Measurements from ENCODE around the gene ALOX5. TPM values are rescaled to one million over a fixed set of nuclear protein-coding genes. Genes with fewer than 3 reads are reported as not detected.
"Not testable (repeated sequence)": the region's sequence is repeated elsewhere in the genome, so short reads cannot be mapped to it uniquely, and the experiment has no call there.

The ALOX5 gene
- total and polyA plus RNA-seq, 7 experiments from 2014 or later = 1.0 to 143 (median 4.1) TPM

DNA sequence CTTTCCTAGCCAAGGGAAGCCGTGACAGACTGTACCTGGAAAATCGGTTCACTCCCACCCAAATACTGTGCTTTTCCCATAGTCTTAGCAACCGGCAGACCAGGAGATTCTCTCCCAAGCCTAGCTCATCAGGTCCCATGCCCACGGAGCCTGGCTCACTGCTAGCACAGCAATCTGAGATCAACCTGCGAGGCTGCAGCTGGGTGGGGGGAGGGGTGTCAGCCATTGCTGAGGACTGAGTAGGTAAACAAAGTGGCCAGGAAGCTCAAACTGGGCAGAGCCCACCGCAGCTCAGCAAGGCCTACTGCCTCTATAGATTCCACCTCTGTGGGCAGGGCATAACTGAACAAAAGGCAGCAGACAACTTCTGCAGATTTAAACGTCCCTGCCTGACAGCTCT lies 15.1 kb upstream of the ALOX5 start:
- DNase-seq; ATAC-seq; H3K9me3 ChIP-seq (ENCODE audit: control insufficient read depth in 2 of 3, low read length in 3 of 3); H3K4me3 ChIP-seq (ENCODE audit: low read length); H3K27me3 ChIP-seq (ENCODE audit: control insufficient read depth in 2 of 2, insufficient read depth in 2 of 2, low read length in 2 of 2); CTCF ChIA-PET; H3K4me1 ChIP-seq (ENCODE audit: control insufficient read depth in 2 of 2, insufficient read depth in 2 of 2, low read length in 2 of 2); H3K27ac Mint-ChIP-seq; H3K27ac ChIP-seq (ENCODE audit: low read depth, low read length); H3K9me3 Mint-ChIP-seq; H3K36me3 ChIP-seq (ENCODE audit: control insufficient read depth in 2 of 3, insufficient read depth in 3 of 3, low read length in 3 of 3); H3K4me3 Mint-ChIP-seq: not testable (repeated sequence)
- POLR2A ChIA-PET = interaction anchor here (0.7 kb wide), 1 partner anchor 60 kb away, joined by 3 read pairs; no protein-coding TSS in a partner anchor
- peaks cover 0 to 23% (median 0%) of the 10 kb centered on the region in 5 donors for H3K36me3 Mint-ChIP-seq
- peaks cover 0 to 23% (median 14%) of the 10 kb centered on the region in 7 donors for H3K4me1 Mint-ChIP-seq
- intact Hi-C loops (cut with micrococcal nuclease) = loop anchor here in 1 of 2 donors (10.0 kb wide), 1 partner anchor 64 kb away; no protein-coding TSS in a partner anchor
- H3K27me3 Mint-ChIP-seq = peaks cover 8 to 52% (median 31%) of the 10 kb centered on the region in 5 donors

DNA sequence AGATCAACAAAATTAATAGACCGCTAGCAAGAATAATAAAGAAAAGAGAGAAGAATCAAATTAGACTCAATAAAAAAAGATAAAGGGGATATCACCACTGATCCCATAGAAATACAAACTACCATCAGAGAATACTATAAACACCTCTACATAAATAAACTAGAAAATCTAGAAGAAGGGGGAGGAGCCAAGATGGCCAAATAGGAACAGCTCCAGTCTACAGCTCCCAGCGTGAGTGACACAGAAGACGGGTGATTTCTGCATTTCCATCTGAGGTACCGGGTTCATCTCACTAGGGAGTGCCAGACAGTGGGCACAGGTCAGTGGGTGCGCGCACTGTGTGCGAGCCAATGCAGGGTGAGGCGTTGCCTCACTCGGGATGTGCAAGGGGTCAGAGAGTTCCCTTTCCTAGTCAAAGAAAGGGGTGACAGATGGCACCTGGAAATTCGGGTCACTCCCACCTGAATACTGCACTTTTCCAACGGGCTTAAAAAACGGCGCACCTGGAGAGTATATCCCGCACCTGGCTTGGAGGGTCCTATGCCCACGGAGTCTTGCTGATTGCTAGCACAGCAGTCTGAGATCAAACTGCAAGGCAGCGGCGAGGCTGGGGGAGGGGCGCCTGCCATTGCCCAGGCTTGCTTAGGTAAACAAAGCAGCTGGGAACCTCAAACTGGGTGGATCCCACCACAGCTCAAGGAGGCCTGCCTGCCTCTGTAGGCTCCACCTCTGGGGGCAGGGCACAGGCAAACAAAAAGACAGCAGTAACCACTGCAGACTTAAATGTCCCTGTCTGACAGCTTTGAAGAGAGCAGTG lies 11.8 kb upstream of the ALOX5 start:
- Mint-ChIP-seq H3K4me3 (peak overlapping the region in 3 of 10 donors; percentile 10 to 29 (median 16)), H3K4me1 (peaks cover 0 to 15% (median 7%) of the 10 kb centered on the region in 7 donors), H3K36me3 (peaks cover 0 to 30% (median 0%) of the 10 kb centered on the region in 5 donors), H3K27me3 (peaks cover 14 to 57% (median 34%) of the 10 kb centered on the region in 5 donors), H3K9me3 (peaks cover 0 to 18% (median 3%) of the 10 kb centered on the region in 11 donors), H3K27ac (peak overlapping the region in 1 of 9 donors; percentile 58)
- H3K36me3 ChIP-seq (ENCODE audit: control insufficient read depth in 2 of 3, insufficient read depth in 3 of 3, low read length in 3 of 3); ATAC-seq; H3K9me3 ChIP-seq (ENCODE audit: control insufficient read depth in 2 of 3, low read length in 3 of 3); CTCF ChIA-PET; intact Hi-C loops (cut with micrococcal nuclease); POLR2A ChIA-PET; H3K27ac ChIP-seq (ENCODE audit: low read depth, low read length); H3K27me3 ChIP-seq (ENCODE audit: control insufficient read depth in 2 of 2, insufficient read depth in 2 of 2, low read length in 2 of 2); H3K4me3 ChIP-seq (ENCODE audit: low read length); H3K4me1 ChIP-seq (ENCODE audit: control insufficient read depth in 2 of 2, insufficient read depth in 2 of 2, low read length in 2 of 2): not testable (repeated sequence)
- peak in 4 of 9 donors; percentile 14 to 48 (median 30) for DNase-seq

DNA sequence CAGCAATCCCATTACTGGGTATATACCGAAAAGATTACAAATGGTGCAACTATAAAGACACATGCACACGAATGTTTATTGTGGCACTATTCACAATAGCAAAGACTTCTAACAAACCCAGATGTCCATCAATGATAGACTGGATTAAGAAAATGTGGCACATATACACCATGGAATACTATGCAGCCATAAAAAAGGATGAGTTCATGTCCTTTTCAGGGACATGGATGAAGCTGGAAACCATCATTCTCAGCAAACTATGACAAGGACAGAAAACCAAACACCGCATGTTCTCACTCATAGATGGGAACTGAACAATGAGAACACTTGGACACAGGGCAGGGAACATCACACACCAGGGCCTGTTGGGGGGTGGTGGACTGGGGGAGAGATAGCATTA lies 6.4 kb upstream of the ALOX5 start:
- ATAC-seq; H3K27me3 ChIP-seq (ENCODE audit: control insufficient read depth in 2 of 2, insufficient read depth in 2 of 2, low read length in 2 of 2); H3K9me3 ChIP-seq (ENCODE audit: control insufficient read depth in 2 of 3, low read length in 3 of 3); H3K36me3 ChIP-seq (ENCODE audit: control insufficient read depth in 2 of 3, insufficient read depth in 3 of 3, low read length in 3 of 3); H3K27ac Mint-ChIP-seq; CTCF ChIA-PET; intact Hi-C loops (cut with micrococcal nuclease); H3K4me1 ChIP-seq (ENCODE audit: control insufficient read depth in 2 of 2, insufficient read depth in 2 of 2, low read length in 2 of 2); DNase-seq; H3K4me1 Mint-ChIP-seq; H3K4me3 ChIP-seq (ENCODE audit: low read length); H3K4me3 Mint-ChIP-seq; H3K27ac ChIP-seq (ENCODE audit: low read depth, low read length); POLR2A ChIA-PET: not testable (repeated sequence)
- H3K27me3 Mint-ChIP-seq = peaks cover 35 to 82% (median 49%) of the 10 kb centered on the region in 5 donors
- H3K9me3 Mint-ChIP-seq = peaks cover 0 to 16% (median 3%) of the 10 kb centered on the region in 11 donors
- peaks cover 0 to 19% (median 0%) of the 10 kb centered on the region in 5 donors for H3K36me3 Mint-ChIP-seq

DNA sequence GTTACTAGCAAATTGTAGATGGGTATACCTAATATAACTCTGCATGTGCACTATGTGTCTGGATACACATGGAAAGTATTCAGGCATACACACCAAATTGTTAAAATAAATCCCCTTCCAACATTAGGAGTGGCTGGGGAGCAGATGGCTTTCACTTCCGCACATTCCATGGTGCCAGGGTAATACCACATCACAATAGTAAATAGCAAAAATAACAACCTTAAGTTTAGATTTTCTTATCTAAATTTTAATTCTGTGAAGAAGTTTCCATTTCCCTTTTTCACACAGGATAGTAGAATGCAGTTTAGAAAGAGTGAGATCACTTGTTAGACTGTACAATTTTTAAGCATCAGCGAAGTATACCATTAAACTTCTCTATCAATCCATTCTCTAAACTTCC lies 5.8 kb upstream of the ALOX5 start:
- Histone ChIP-seq H3K36me3 (ENCODE audit: control insufficient read depth in 2 of 3, insufficient read depth in 3 of 3, low read length in 3 of 3) (no peaks in the 10 kb centered on the region), H3K27me3 (ENCODE audit: control insufficient read depth in 2 of 2, insufficient read depth in 2 of 2, low read length in 2 of 2) (peaks cover 0 to 10% of the 10 kb centered on the region in 2 donors), H3K9me3 (ENCODE audit: control insufficient read depth in 2 of 3, low read length in 3 of 3) (no peaks in the 10 kb centered on the region), H3K4me3 (ENCODE audit: low read length) (no peak overlapping the region), H3K4me1 (ENCODE audit: control insufficient read depth in 2 of 2, insufficient read depth in 2 of 2, low read length in 2 of 2) (peaks cover 0 to 6% of the 10 kb centered on the region in 2 donors), H3K27ac (ENCODE audit: low read depth, low read length) (no peak overlapping the region)
- DNase-seq (no peak), ATAC-seq (no peak)
- intact Hi-C loops (cut with micrococcal nuclease) = no loop called here
- H3K9me3 Mint-ChIP-seq = peaks cover 0 to 16% (median 3%) of the 10 kb centered on the region in 11 donors
- ChIA-PET CTCF (no interaction called here), POLR2A (no interaction called here)
- H3K27ac Mint-ChIP-seq = no peak overlapping the region
- peaks cover 40 to 83% (median 54%) of the 10 kb centered on the region in 5 donors for H3K27me3 Mint-ChIP-seq
- H3K4me1 Mint-ChIP-seq = peaks cover 5 to 9% (median 7%) of the 10 kb centered on the region in 7 donors
- H3K36me3 Mint-ChIP-seq = peaks cover 0 to 14% (median 0%) of the 10 kb centered on the region in 5 donors
- H3K4me3 Mint-ChIP-seq = no peak overlapping the region

DNA sequence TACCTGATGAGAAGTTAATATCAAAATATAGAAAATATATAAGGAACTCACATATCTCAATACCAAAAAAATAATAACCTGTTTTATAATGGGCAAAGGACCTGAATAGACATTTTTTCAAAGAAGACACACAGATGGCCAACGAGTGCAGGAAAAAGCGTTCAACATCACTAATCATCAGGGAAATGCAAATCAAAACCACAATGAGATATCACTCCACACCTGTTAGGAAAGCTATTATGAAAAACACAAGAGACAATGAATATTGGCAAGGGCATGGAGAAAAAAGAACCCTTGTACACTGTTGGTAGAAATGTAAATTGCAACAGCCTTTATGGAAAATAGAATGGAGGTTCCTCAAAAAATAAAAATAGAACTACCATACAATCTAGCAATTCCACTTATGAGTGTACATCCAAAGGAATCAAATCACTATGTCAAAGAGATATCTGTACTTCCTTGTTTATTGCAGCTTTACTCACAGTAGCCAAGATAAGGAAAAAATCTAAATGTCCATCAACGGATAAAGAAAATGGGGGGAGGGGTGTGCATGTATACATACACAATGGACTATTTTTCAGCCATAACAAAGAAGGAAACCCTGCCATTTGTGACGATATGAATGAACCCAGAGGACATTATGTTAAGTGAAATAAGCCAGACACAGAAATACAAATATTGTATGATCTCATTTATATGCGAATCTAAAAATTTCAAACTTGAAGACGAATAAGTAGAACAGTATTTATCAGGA lies 3.6 kb upstream of the ALOX5 start:
- no peak overlapping the region for H3K4me3 Mint-ChIP-seq
- POLR2A ChIA-PET = no interaction called here
- peaks cover 0 to 10% of the 10 kb centered on the region in 2 donors for H3K27me3 ChIP-seq (ENCODE audit: control insufficient read depth in 2 of 2, insufficient read depth in 2 of 2, low read length in 2 of 2)
- H3K9me3 ChIP-seq (ENCODE audit: control insufficient read depth in 2 of 3, low read length in 3 of 3) = no peaks in the 10 kb centered on the region
- H3K27ac ChIP-seq (ENCODE audit: low read depth, low read length) = no peak overlapping the region
- intact Hi-C loops (cut with micrococcal nuclease) = loop anchor here (10.0 kb wide), 2 partner anchors 304 to 324 kb away; partner anchors contain the start of gene ZFAND4 (in 1 of the 2)
- peaks cover 0 to 6% of the 10 kb centered on the region in 2 donors for H3K4me1 ChIP-seq (ENCODE audit: control insufficient read depth in 2 of 2, insufficient read depth in 2 of 2, low read length in 2 of 2)
- CTCF ChIA-PET = no interaction called here
- peaks cover 0 to 12% (median 0%) of the 10 kb centered on the region in 5 donors for H3K36me3 Mint-ChIP-seq
- no peak overlapping the region for H3K4me3 ChIP-seq (ENCODE audit: low read length)
- H3K4me1 Mint-ChIP-seq = peaks cover 8 to 17% (median 13%) of the 10 kb centered on the region in 7 donors
- no peak for ATAC-seq
- H3K36me3 ChIP-seq (ENCODE audit: control insufficient read depth in 2 of 3, insufficient read depth in 3 of 3, low read length in 3 of 3) = no peaks in the 10 kb centered on the region
- no peak overlapping the region for H3K27ac Mint-ChIP-seq
- DNase-seq = no peak
- H3K27me3 Mint-ChIP-seq = peaks cover 40 to 82% (median 54%) of the 10 kb centered on the region in 5 donors
- peaks cover 0 to 13% (median 0%) of the 10 kb centered on the region in 11 donors for H3K9me3 Mint-ChIP-seq

DNA sequence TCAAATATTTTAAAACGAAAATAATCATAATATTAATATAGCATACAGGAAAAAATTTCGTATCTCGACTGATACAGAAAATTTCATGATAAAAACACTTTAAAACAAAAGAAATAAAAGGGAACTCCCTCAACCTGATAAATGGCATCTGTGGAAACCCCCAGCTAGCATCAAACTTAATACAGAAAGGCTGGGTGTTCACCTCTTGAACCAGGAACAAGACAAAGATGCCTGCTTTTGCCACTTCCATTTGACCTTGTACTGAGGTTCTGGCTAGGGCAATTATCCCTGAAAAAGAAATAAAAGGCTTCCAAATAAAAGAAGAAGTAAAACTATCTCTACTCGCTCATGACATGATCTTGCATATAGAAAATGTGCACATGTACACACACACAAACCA lies 2.5 kb upstream of the ALOX5 start:
- H3K27ac ChIP-seq (ENCODE audit: low read depth, low read length) = no peak overlapping the region
- peaks cover 0 to 6% of the 10 kb centered on the region in 2 donors for H3K4me1 ChIP-seq (ENCODE audit: control insufficient read depth in 2 of 2, insufficient read depth in 2 of 2, low read length in 2 of 2)
- no peaks in the 10 kb centered on the region for H3K9me3 ChIP-seq (ENCODE audit: control insufficient read depth in 2 of 3, low read length in 3 of 3)
- CTCF ChIA-PET = no interaction called here
- Mint-ChIP-seq H3K27ac (no peak overlapping the region), H3K4me3 (no peak overlapping the region), H3K4me1 (peaks cover 8 to 26% (median 20%) of the 10 kb centered on the region in 7 donors), H3K36me3 (peaks cover 0 to 15% (median 0%) of the 10 kb centered on the region in 5 donors), H3K9me3 (peaks cover 0 to 10% (median 0%) of the 10 kb centered on the region in 11 donors), H3K27me3 (peaks cover 43 to 83% (median 52%) of the 10 kb centered on the region in 5 donors)
- ATAC-seq = no peak
- DNase-seq = no peak
- no peaks in the 10 kb centered on the region for H3K36me3 ChIP-seq (ENCODE audit: control insufficient read depth in 2 of 3, insufficient read depth in 3 of 3, low read length in 3 of 3)
- no peak overlapping the region for H3K4me3 ChIP-seq (ENCODE audit: low read length)
- POLR2A ChIA-PET = no interaction called here
- H3K27me3 ChIP-seq (ENCODE audit: control insufficient read depth in 2 of 2, insufficient read depth in 2 of 2, low read length in 2 of 2) = peaks cover 0 to 10% of the 10 kb centered on the region in 2 donors
- intact Hi-C loops (cut with micrococcal nuclease) = loop anchor here (10.0 kb wide), 2 partner anchors 303 to 323 kb away; partner anchors contain the start of gene ZFAND4 (in 1 of the 2)

All from naive thymus-derived CD4-positive, alpha-beta T cell (primary cell).